GM19351 (cell line): ENCODE data around the gene MIER3.

Source experiments
- ATAC-seq: cut with Tn5 transposase; IDR thresholded peaks from one replicate; pipeline ENCODE4 v1.9.1; 2021; ENCODE audit warnings: mild to moderate bottlenecking, moderate library complexity; ENCODE audit not compliant: unreplicated experiment

Gene MIER3

GRCh38 chr5:56900395-56900794 is 51.5 kb downstream of the MIER3 start:
- no peak for ATAC-seq

GRCh38 chr5:56898213-56898612 is 53.7 kb downstream of the MIER3 start:
- ATAC-seq: no peak

- ATAC-seq: no peak
These were observed 55.2 kb downstream of the MIER3 start for GRCh38 chr5:56896763-56897162.

GRCh38 chr5:56893251-56893951 is 58.5 kb downstream of the MIER3 start:
- ATAC-seq: no peak

GRCh38 chr5:56881571-56881970 is 70.4 kb downstream of the MIER3 start:
- no peak for ATAC-seq

GRCh38 chr5:56876327-56876726 is 75.6 kb downstream of the MIER3 start:
- ATAC-seq: no peak

- ATAC-seq: no peak
These were observed 78.9 kb downstream of the MIER3 start for GRCh38 chr5:56873056-56873455.

GRCh38 chr5:56871777-56872176 is 80.1 kb downstream of the MIER3 start:
- no peak for ATAC-seq
